ENCODE data around the gene CA10.
A peak's percentile ranks its signal among the peaks of the same experiment; 100 is the strongest.

Gene CA10

DNA sequence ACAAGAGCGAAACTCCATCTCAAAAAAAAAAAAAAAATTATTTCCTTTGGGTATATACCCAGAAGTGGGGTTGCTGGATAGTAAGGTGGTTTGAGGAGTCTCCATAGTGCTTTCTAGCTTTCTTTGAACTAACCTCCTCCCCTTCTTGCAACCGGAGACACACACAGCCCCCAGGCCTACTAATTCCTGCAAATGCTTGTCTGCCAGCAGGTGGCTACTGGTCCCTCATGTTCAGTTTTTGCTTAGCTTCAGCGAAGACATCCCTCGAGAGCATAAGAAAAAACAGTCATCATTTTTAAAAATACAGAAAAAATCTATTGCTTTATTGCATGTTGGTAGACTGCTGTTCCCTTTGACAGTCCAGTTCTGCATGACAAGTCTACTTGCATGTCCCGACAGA lies 459.2 kb downstream of the CA10 start:
- Histone ChIP-seq H3K27ac (ENCODE audit: low read length) (no peak overlapping the region), H3K36me3 (ENCODE audit: insufficient read depth, low read length) (no peaks in the 10 kb centered on the region), H3K4me3 (ENCODE audit: low read depth in 1 of 2, low read length in 2 of 2) (no peak overlapping the region), H3K79me2 (ENCODE audit: insufficient read depth, low read length) (no peaks in the 10 kb centered on the region), H3K4me2 (ENCODE audit: insufficient read depth, low read length) (no peak overlapping the region), H3K9ac (ENCODE audit: low read depth, low read length) (no peak overlapping the region), H2AFZ (ENCODE audit: low read depth, low read length) (no peak overlapping the region), H3K4me1 (ENCODE audit: insufficient read depth, low read length) (no peaks in the 10 kb centered on the region), H3K27me3 (ENCODE audit: insufficient read depth, low read length, poor library complexity) (no peaks in the 10 kb centered on the region), H3K9me3 (ENCODE audit: insufficient read depth, low read length, severe bottlenecking) (no peaks in the 10 kb centered on the region), H4K20me1 (ENCODE audit: insufficient read depth, low read length) (no peaks in the 10 kb centered on the region)
- ATAC-seq (ENCODE audit: insufficient read depth, low read depth) (no peak), DNase-seq (no peak)
- no peak for TF ChIP-seq EZH2 (IDR thresholded peaks at IDR 0.05; ENCODE audit: borderline replicate concordance, low read depth, low read length, severe bottlenecking)
- TF ChIP-seq, protein P1, sequence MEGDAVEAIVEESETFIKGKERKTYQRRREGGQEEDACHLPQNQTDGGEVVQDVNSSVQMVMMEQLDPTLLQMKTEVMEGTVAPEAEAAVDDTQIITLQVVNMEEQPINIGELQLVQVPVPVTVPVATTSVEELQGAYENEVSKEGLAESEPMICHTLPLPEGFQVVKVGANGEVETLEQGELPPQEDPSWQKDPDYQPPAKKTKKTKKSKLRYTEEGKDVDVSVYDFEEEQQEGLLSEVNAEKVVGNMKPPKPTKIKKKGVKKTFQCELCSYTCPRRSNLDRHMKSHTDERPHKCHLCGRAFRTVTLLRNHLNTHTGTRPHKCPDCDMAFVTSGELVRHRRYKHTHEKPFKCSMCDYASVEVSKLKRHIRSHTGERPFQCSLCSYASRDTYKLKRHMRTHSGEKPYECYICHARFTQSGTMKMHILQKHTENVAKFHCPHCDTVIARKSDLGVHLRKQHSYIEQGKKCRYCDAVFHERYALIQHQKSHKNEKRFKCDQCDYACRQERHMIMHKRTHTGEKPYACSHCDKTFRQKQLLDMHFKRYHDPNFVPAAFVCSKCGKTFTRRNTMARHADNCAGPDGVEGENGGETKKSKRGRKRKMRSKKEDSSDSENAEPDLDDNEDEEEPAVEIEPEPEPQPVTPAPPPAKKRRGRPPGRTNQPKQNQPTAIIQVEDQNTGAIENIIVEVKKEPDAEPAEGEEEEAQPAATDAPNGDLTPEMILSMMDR (IDR thresholded peaks at IDR 0.05; ENCODE audit: borderline replicate concordance, extremely low read depth, low read length, poor library complexity, severe bottlenecking), result peak; percentile 23

DNA sequence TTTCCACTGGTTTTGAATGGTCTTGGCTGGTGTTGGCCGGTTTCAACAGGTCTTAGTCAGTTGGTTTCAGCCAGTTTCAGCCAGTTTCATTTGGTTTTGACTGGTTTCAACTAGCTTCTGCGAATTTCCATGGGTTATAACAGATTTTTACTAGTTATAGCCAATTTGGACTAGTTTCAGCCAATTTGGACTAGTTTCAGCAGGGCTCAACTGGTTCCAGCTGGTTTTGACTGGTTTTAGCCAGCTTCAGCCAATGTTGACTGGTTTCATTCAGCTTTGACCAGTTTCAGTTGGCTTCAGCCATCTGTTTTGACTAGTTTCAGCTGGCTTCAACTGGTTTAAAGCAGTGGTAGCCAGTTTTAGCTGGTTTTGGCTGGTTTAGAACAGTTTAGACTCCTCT lies 465.6 kb downstream of the CA10 start:
- H4K20me1 ChIP-seq (ENCODE audit: insufficient read depth, low read length), result no peaks in the 10 kb centered on the region
- H3K4me1 ChIP-seq (ENCODE audit: insufficient read depth, low read length), result peaks cover 5% of the 10 kb centered on the region
- H3K4me3 ChIP-seq (ENCODE audit: low read depth in 1 of 2, low read length in 2 of 2), result no peak overlapping the region
- no peaks in the 10 kb centered on the region for H3K79me2 ChIP-seq (ENCODE audit: insufficient read depth, low read length)
- no peak overlapping the region for H3K4me2 ChIP-seq (ENCODE audit: insufficient read depth, low read length)
- no peak overlapping the region for H2AFZ ChIP-seq (ENCODE audit: low read depth, low read length)
- no peak overlapping the region for H3K9ac ChIP-seq (ENCODE audit: low read depth, low read length)
- TF ChIP-seq EZH2 (IDR thresholded peaks at IDR 0.05; ENCODE audit: borderline replicate concordance, low read depth, low read length, severe bottlenecking), result no peak
- TF ChIP-seq, protein P1 (IDR thresholded peaks at IDR 0.05; ENCODE audit: borderline replicate concordance, extremely low read depth, low read length, poor library complexity, severe bottlenecking), result no peak
- DNase-seq, result no peak
- ATAC-seq (ENCODE audit: insufficient read depth, low read depth), result no peak
- H3K27me3 ChIP-seq (ENCODE audit: insufficient read depth, low read length, poor library complexity), result no peaks in the 10 kb centered on the region
- no peak overlapping the region for H3K27ac ChIP-seq (ENCODE audit: low read length)
- H3K36me3 ChIP-seq (ENCODE audit: insufficient read depth, low read length), result no peaks in the 10 kb centered on the region
- H3K9me3 ChIP-seq (ENCODE audit: insufficient read depth, low read length, severe bottlenecking), result no peaks in the 10 kb centered on the region

DNA sequence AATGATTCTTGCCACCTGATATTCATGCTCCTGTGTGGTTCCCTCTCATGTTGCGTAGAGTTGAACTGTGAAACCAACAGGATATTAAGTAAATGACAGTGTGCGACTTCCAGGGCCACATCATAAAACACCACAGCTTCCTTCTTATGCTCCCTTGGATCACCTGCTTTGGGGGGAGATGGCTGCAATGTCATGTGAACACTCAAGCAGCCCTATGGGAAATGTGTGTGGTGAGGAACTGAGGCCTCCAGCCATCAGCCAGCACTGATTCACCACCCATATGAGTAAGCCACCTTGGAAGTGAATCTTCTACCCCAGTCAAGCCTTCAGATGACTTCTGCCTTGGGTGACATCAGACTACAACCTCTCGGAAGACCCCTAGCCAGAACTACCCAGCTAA lies 470.6 kb downstream of the CA10 start:
- DNase-seq, result peak; percentile 40
- ATAC-seq (ENCODE audit: insufficient read depth, low read depth), result peak; percentile 82
- Histone ChIP-seq H3K27me3 (ENCODE audit: insufficient read depth, low read length, poor library complexity) (no peaks in the 10 kb centered on the region), H3K4me2 (ENCODE audit: insufficient read depth, low read length) (no peak overlapping the region), H4K20me1 (ENCODE audit: insufficient read depth, low read length) (no peaks in the 10 kb centered on the region), H3K36me3 (ENCODE audit: insufficient read depth, low read length) (no peaks in the 10 kb centered on the region), H3K9me3 (ENCODE audit: insufficient read depth, low read length, severe bottlenecking) (no peaks in the 10 kb centered on the region), H3K4me3 (ENCODE audit: low read depth in 1 of 2, low read length in 2 of 2) (no peak overlapping the region), H3K27ac (ENCODE audit: low read length) (peak overlapping the region; percentile 35; the same call in 1 of the 2 replicates), H2AFZ (ENCODE audit: low read depth, low read length) (no peak overlapping the region), H3K79me2 (ENCODE audit: insufficient read depth, low read length) (no peaks in the 10 kb centered on the region), H3K4me1 (ENCODE audit: insufficient read depth, low read length) (peaks cover 12% of the 10 kb centered on the region), H3K9ac (ENCODE audit: low read depth, low read length) (no peak overlapping the region)
- no peak for TF ChIP-seq EZH2 (IDR thresholded peaks at IDR 0.05; ENCODE audit: borderline replicate concordance, low read depth, low read length, severe bottlenecking)
- TF ChIP-seq, protein P1 (IDR thresholded peaks at IDR 0.05; ENCODE audit: borderline replicate concordance, extremely low read depth, low read length, poor library complexity, severe bottlenecking), result no peak

All from DND-41 (cell line).